PC-3 (cell line): Measurements from ENCODE around the gene SCAMP4.

Experiments used
- EZH2 ChIP-seq: fragments of 300-600 bp; sonication (generic); IDR thresholded peaks from one replicate; pipeline ENCODE4 v1.6.1; 2017; ENCODE audit warnings: antibody characterized with exemption, mild to moderate bottlenecking, low read length; ENCODE audit not compliant: unreplicated experiment
- EZH2phosphoT487 ChIP-seq: fragments of 300-600 bp; sonication (generic); IDR thresholded peaks from 2 replicates; pipeline ENCODE4 v1.6.1; 2018; ENCODE audit warnings: mild to moderate bottlenecking, antibody characterized with exemption, low read length, borderline replicate concordance
- TF ChIP-seq, protein P1 (sequence below): fragments of 300-600 bp; sonication (generic); conservative IDR thresholded peaks from 2 replicates; pipeline ENCODE4 v1.5.1; 2017; ENCODE audit warnings: antibody characterized with exemption, low read depth, mild to moderate bottlenecking, low read length

DNA sequence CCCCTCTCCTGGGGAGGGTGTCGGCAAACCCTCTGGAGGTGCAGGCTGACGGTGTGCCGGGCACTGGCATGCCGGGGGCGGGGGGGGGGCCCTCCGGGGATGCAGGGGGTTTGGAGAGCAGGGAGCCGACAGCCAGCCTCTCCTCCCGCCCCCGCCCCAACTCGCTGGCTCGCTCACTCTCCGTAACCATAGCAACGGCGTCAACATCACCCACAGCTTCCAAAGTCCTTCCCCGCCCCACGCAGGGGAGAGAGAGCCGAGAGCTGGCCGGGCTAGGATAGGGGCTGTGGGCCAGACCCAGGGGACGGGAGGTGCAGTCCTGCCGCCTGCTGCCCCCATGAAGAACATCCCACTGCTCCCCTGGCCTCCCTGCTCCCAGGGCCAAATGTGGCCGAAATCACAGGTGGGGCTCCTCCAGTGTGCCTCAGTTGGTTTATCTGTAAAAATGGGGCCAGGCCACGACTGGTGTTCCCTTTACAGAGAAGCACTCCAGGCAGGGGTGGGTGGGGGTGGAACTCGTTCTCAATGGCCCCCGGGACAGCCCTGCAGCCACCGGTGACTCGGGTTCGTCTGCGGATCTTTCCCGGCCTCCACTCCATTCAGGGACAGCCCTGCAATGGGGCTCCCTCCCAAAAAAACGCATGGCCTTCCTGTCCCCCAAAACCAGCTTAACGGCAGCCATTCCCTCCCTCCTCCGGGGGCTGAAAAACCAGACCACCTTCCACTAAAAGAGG lies 45.0 kb upstream of the SCAMP4 start:
- TF ChIP-seq, protein P1, sequence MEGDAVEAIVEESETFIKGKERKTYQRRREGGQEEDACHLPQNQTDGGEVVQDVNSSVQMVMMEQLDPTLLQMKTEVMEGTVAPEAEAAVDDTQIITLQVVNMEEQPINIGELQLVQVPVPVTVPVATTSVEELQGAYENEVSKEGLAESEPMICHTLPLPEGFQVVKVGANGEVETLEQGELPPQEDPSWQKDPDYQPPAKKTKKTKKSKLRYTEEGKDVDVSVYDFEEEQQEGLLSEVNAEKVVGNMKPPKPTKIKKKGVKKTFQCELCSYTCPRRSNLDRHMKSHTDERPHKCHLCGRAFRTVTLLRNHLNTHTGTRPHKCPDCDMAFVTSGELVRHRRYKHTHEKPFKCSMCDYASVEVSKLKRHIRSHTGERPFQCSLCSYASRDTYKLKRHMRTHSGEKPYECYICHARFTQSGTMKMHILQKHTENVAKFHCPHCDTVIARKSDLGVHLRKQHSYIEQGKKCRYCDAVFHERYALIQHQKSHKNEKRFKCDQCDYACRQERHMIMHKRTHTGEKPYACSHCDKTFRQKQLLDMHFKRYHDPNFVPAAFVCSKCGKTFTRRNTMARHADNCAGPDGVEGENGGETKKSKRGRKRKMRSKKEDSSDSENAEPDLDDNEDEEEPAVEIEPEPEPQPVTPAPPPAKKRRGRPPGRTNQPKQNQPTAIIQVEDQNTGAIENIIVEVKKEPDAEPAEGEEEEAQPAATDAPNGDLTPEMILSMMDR: no peak
- TF ChIP-seq EZH2: no peak
- TF ChIP-seq EZH2phosphoT487: no peak
